K562 (cell line): ENCODE results near the gene AK4. TPM values are rescaled to one million over a fixed set of nuclear protein-coding genes. Genes with fewer than 3 reads are reported as not detected.

Source experiments
- ATAC-seq: fragments of 200-7000 bp; cut with Tn5 transposase; 3 replicates; pipeline ENCODE4 v1.9.1; 2020; ENCODE audit warnings: moderate library complexity
- BruUV-seq: library from RNA; stranded (reverse); fragments of 400-500 nt; replicated peaks from 2 replicates; lab custom pipeline; 2021; lab: Mats Ljungman, UMichigan
- CTCF ChIA-PET: fragments of 300-600 bp; formaldehyde crosslinking; extraction: SDS; loops from one replicate; lab custom pipeline; 2021; ENCODE audit warnings: low intra/inter-chr PET ratio; lab: Yijun Ruan, JAX
- POLR2A ChIA-PET: fragments of 300-600, 350-650 bp; sonication (Branson Sonifier 250); formaldehyde crosslinking; extraction: SDS; loops from one replicate; lab custom pipeline; 2021; ENCODE audit warnings: antibody characterized with exemption, inconsistent platforms; lab: Yijun Ruan, JAX
- DNase-seq, 4 experiments: peaks; one replicate each; pipeline versions ENCODE4 v3.0.0 to v3.0.0-alpha.2; 2011 to 2018; ENCODE audit warnings: low spot score in 3 of 4, mixed read lengths in 3 of 4; ENCODE audit errors: extremely low read depth in 1 of 4
- FAIRE-seq: peaks from 2 replicates; lab custom pipeline; 2011; peaks lifted over from hg19 to GRCh38; lab: Jason Lieb, UNC
- H2AFZ ChIP-seq: 2 replicates; pipeline ENCODE4 v1.6.0; 2011; ENCODE audit warnings: low read depth, low read length, control low read depth, inconsistent platforms
- H3K27ac ChIP-seq: fragments of 200-600 bp; 3 replicates; pipeline ENCODE4 v1.8.0; 2011; ENCODE audit warnings: low read depth, mild to moderate bottlenecking, control low read depth, inconsistent platforms, low read length, moderate library complexity, mixed read lengths; ENCODE audit errors: extremely low read depth
- H3K27me3 ChIP-seq, 2 experiments: fragments of 300-600 bp in 1 of 2; 2 replicates in 1 of 2; 3 replicates in 1 of 2; pipeline versions ENCODE4 v1.6.0 to v1.8.0; 2011; ENCODE audit warnings: inconsistent platforms in 2 of 2, low read length in 2 of 2, mild to moderate bottlenecking in 1 of 2, mixed read lengths in 1 of 2, moderate library complexity in 1 of 2; ENCODE audit not compliant: control insufficient read depth in 2 of 2, insufficient read depth in 2 of 2
- H3K36me3 ChIP-seq: fragments of 300-600 bp; 3 replicates; pipeline ENCODE4 v1.8.0; 2011; ENCODE audit warnings: mild to moderate bottlenecking, low read length, inconsistent platforms; ENCODE audit not compliant: control insufficient read depth, insufficient read depth
- H3K4me1 ChIP-seq, 2 experiments: fragments of 200-600 bp in 1 of 2; replicated peaks in 1 of 2; 2 replicates in 1 of 2; 3 replicates in 1 of 2; pipeline versions ENCODE4 v1.5.1 to v1.8.0; 2011; ENCODE audit warnings: inconsistent platforms in 2 of 2, low read length in 2 of 2, mild to moderate bottlenecking in 1 of 2, mixed read lengths in 1 of 2, moderate library complexity in 1 of 2; ENCODE audit not compliant: control insufficient read depth in 2 of 2, insufficient read depth in 2 of 2
- H3K4me2 ChIP-seq: 2 replicates; pipeline ENCODE4 v1.6.1; 2011; ENCODE audit warnings: low read length, control low read depth, inconsistent platforms, mixed read lengths; ENCODE audit not compliant: insufficient read depth
- H3K4me3 ChIP-seq: fragments of 200-600 bp; sonication (generic), shearing (Covaris generic); 2 replicates; pipeline ENCODE4 v1.5.1; 2016; ENCODE audit warnings: control low read depth, inconsistent platforms
- H3K79me2 ChIP-seq: fragments of 200-600 bp; 3 replicates; pipeline ENCODE4 v1.8.0; 2011; ENCODE audit warnings: low read length, inconsistent platforms; ENCODE audit not compliant: control insufficient read depth, insufficient read depth
- H3K9ac ChIP-seq, 2 experiments: 2 replicates each; pipeline versions ENCODE4 v1.6.0 to v1.6.1; 2011; ENCODE audit warnings: low read depth in 2 of 2, low read length in 2 of 2, control low read depth in 1 of 2, inconsistent platforms in 1 of 2, mild to moderate bottlenecking in 1 of 2, mixed read lengths in 1 of 2; ENCODE audit not compliant: insufficient read depth in 1 of 2
- H3K9me1 ChIP-seq: one replicate; pipeline ENCODE4 v1.6.0; 2011; ENCODE audit warnings: inconsistent platforms, mild to moderate bottlenecking, low read length, moderate library complexity; ENCODE audit not compliant: control insufficient read depth, insufficient read depth
- H3K9me3 ChIP-seq: replicated peaks from 2 replicates; pipeline ENCODE4 v1.5.1; 2011; ENCODE audit warnings: low read depth, low read length, inconsistent platforms; ENCODE audit not compliant: control insufficient read depth, insufficient read depth
- H4K20me1 ChIP-seq: replicated peaks from 2 replicates; pipeline ENCODE4 v1.6.1; 2011; ENCODE audit warnings: low read length, inconsistent platforms, mixed read lengths; ENCODE audit not compliant: control insufficient read depth, insufficient read depth
- CBX3 ChIP-seq, 2 experiments: IDR thresholded peaks; 1 replicate in 1 of 2; 2 replicates in 1 of 2; pipeline ENCODE4 v1.6.1; 2012; ENCODE audit warnings: inconsistent platforms in 2 of 2, low read length in 2 of 2, borderline replicate concordance in 1 of 2, control low read depth in 1 of 2
- DMBX1 ChIP-seq: fragments of 250-450 bp; sonication (Bioruptor Pico); IDR thresholded peaks from 2 replicates; pipeline ENCODE4 v1.8.0; 2022; ENCODE audit warnings: inconsistent platforms, mild to moderate bottlenecking, moderate library complexity, borderline replicate concordance
- IRF2 ChIP-seq: sonication (generic); formaldehyde crosslinking; IDR thresholded peaks from 2 replicates; pipeline ENCODE4 v1.8.1; 2022; ENCODE audit warnings: mild to moderate bottlenecking, missing genetic modification reagents
- KDM5B ChIP-seq: fragments of 200-600 bp; sonication (generic); IDR thresholded peaks from 2 replicates; pipeline ENCODE4 v1.6.1; 2012; ENCODE audit warnings: low read depth, mild to moderate bottlenecking, moderate library complexity, low read length, control low read depth, inconsistent platforms; ENCODE audit not compliant: insufficient replicate concordance
- NONO ChIP-seq, 2 experiments: fragments of 200-400 bp in 1 of 2; fragments of 450-650 bp in 1 of 2; formaldehyde crosslinking in 1 of 2; IDR thresholded peaks; 2 replicates each; pipeline ENCODE4 v1.6.1; 2017; ENCODE audit warnings: low read depth in 2 of 2, mild to moderate bottlenecking in 2 of 2, moderate library complexity in 2 of 2, low read length in 1 of 2
- PHF8 ChIP-seq: fragments of 200-600 bp; sonication (generic); IDR thresholded peaks from 2 replicates; pipeline ENCODE4 v1.6.1; 2012; ENCODE audit warnings: mixed run types, mild to moderate bottlenecking, inconsistent platforms, low read length, moderate library complexity, borderline replicate concordance
- SIN3A ChIP-seq, 2 experiments: fragments of 150-350 bp in 1 of 2; IDR thresholded peaks; 2 replicates each; pipeline ENCODE4 v1.6.1; 2011 to 2016; ENCODE audit warnings: borderline replicate concordance in 2 of 2, low read depth in 2 of 2, low read length in 2 of 2, mild to moderate bottlenecking in 2 of 2, moderate library complexity in 2 of 2; ENCODE audit not compliant: control insufficient read depth in 1 of 2
- TAF9B ChIP-seq: fragments of 450-650 bp; IDR thresholded peaks from 2 replicates; pipeline ENCODE4 v1.6.1; 2018; ENCODE audit warnings: mild to moderate bottlenecking; ENCODE audit not compliant: partially characterized antibody
- WGBS: fragments of 100-300 bp; shearing (Covaris generic); methylation state at CpG from one replicate; pipeline ENCODE4 v1.1.6; 2016; ENCODE audit warnings: low coverage, mixed read lengths; ENCODE audit not compliant: insufficient coverage; ENCODE audit errors: missing lambda C conversion rate; 5-methylcytosine and 5-hydroxymethylcytosine counted together
- in situ Hi-C: fragments of 300-500 bp; cut with MboI; formaldehyde crosslinking; loops from 4 replicates; pipeline ENCODE4 v1.15.0; 2018; ENCODE audit warnings: inconsistent platforms, mixed read lengths
- intact Hi-C: fragments of 100-400 bp; cut with micrococcal nuclease; formaldehyde crosslinking; loops from 2 replicates; pipeline ENCODE4 v1.14.2; 2022
- polyA plus RNA-seq, 8 experiments: library from polyadenylated mRNA; depleted of rRNA in 4 of 8; stranded (reverse) in 5 of 8; unstranded in 3 of 8; fragments of >200 nt; fragmentation: Nextera tagmentation in 2 of 8; fragmentation: Illumina TruSeq in 1 of 8; extraction: Ambion mirVana in 2 of 8; extraction: Trizol in 1 of 8; gene quantifications; 2 replicates each; pipeline versions ENCODE4 v1.2.1 to v1.2.3, GENCODE V29; 2011 to 2014; ENCODE audit warnings: inconsistent platforms in 1 of 8, missing spikeins in 1 of 8
- total RNA-seq, 7 experiments: library from RNA; depleted of rRNA in 6 of 7; stranded (reverse); fragments of >200 nt in 6 of 7; fragmentation: Illumina TruSeq in 2 of 7; extraction: Trizol in 2 of 7; gene quantifications; 2 replicates each; pipeline versions ENCODE4 v1.2.1 to v1.2.3, GENCODE V29; 2011 to 2021; ENCODE audit warnings: low replicate concordance in 1 of 7
- TF ChIP-seq, protein P1 (sequence below): fragments of 200-800 bp; sonication (Bioruptor generic); IDR thresholded peaks from 2 replicates; pipeline ENCODE4 v1.6.1; 2017; ENCODE audit warnings: missing genetic modification characterization, missing compliant biosample characterization
- TF ChIP-seq, protein P2 (sequence below), 3 experiments: IDR thresholded peaks in 2 of 3; conservative IDR thresholded peaks in 1 of 3; 2 replicates each; pipeline ENCODE4 v1.5.1; 2011 to 2012; ENCODE audit warnings: low read length in 3 of 3, mild to moderate bottlenecking in 3 of 3, control low read depth in 2 of 3, improper control_type of control experiment in 1 of 3, inconsistent platforms in 1 of 3, low read depth in 1 of 3, mixed read lengths in 1 of 3, moderate library complexity in 1 of 3; ENCODE audit not compliant: insufficient read depth in 2 of 3
- TF ChIP-seq, protein P3 (sequence below): fragments of 250-450 bp; sonication (Bioruptor Pico); IDR thresholded peaks from 2 replicates; pipeline ENCODE4 v1.9.0; 2021; ENCODE audit warnings: mild to moderate bottlenecking
- TF ChIP-seq, protein P4 (sequence below): fragments of 450-650 bp; IDR thresholded peaks from 2 replicates; pipeline ENCODE4 v1.6.1; 2014; ENCODE audit warnings: low read depth, mild to moderate bottlenecking, moderate library complexity, borderline replicate concordance

The AK4 gene
- total and polyA plus RNA-seq, 9 of the 15 experiments (the other 6 are each of a cell fraction or from before 2014, with no cell fraction given), result 10.4 to 96.6 (median 21.5) TPM

DNA sequence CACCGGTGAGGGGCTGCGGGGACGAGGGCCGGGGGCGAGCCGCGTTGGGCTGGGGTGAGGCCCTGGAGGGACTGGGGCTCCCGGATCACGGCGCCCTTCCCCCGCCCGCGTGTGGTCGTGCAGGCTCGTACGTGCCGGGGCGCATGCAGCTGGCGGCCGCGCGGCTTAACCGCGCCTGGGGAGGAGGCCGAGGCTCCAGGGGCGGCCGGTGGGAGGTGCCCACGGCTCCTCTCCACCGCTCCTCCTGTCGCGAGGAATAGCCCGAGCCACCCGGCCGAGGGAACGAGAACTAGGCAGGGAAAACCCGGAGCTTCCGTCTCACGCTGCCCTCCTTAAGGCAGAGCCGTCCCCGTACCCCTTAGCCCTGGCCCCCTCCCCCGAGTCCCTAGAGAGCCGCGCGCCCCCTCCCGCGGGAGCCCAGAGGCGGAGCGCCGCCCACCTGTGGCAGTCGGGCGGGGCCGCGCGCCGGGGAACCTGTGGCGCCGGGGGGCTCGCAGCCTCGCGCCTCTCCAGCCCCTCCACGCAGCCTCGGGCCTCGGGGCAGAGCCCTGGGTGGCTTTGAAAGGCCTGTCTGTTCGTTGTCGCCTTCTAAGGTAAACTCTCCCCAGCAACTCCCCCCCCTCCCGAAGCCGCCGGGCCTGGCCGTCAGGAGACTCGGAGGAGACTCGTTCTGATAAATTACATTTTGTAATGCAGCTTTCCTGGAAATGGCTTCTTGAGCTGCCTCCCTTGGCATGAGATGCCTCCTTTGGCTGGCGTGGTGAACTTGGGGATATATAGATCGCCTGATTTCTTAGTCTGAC lies 746 bp downstream of the AK4 start:
- Histone ChIP-seq H3K9me3 (no peaks in the 10 kb centered on the region), H3K4me1 (peaks cover 10 to 26% of the 10 kb centered on the region in 2 experiments), H3K4me2 (peak overlapping the region; percentile 83), H3K27me3 (no peaks in the 10 kb centered on the region), H3K79me2 (peaks cover 50% of the 10 kb centered on the region), H3K9me1 (no peaks in the 10 kb centered on the region), H4K20me1 (no peaks in the 10 kb centered on the region), H3K9ac (peak overlapping the region; percentile 71 to 95), H3K36me3 (peaks cover 2% of the 10 kb centered on the region; the same call in 1 of the 3 replicates), H2AFZ (peak overlapping the region; percentile 86), H3K27ac (peak overlapping the region; percentile 61), H3K4me3 (peak overlapping the region; percentile 64)
- FAIRE-seq, result no peak
- ChIA-PET POLR2A (interaction anchor here (0.6 to 3.1 kb wide), 8 partner anchors 10 to 261 kb away, joined by 3 to 22 read pairs (median 3); no protein-coding TSS in a partner anchor), CTCF (no interaction called here)
- intact Hi-C loops (loop anchor here (5.0 kb wide), 2 partner anchors 59 to 81 kb away; no protein-coding TSS in a partner anchor), in situ Hi-C loops (no loop called here)
- DNase-seq, result peak; percentile 51 to 69 (median 60)
- under 1% methylated on average over 27 of the region's 73 CpGs for WGBS
- BruUV-seq, result no TSS peak
- ATAC-seq, result peak; percentile 74
- peak; percentile 31; the same call in 1 of the 2 replicates for TF ChIP-seq PHF8
- no peak for TF ChIP-seq TAF9B
- TF ChIP-seq, protein P1, sequence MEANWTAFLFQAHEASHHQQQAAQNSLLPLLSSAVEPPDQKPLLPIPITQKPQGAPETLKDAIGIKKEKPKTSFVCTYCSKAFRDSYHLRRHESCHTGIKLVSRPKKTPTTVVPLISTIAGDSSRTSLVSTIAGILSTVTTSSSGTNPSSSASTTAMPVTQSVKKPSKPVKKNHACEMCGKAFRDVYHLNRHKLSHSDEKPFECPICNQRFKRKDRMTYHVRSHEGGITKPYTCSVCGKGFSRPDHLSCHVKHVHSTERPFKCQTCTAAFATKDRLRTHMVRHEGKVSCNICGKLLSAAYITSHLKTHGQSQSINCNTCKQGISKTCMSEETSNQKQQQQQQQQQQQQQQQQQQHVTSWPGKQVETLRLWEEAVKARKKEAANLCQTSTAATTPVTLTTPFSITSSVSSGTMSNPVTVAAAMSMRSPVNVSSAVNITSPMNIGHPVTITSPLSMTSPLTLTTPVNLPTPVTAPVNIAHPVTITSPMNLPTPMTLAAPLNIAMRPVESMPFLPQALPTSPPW, result peak; percentile 81
- TF ChIP-seq, protein P2, sequence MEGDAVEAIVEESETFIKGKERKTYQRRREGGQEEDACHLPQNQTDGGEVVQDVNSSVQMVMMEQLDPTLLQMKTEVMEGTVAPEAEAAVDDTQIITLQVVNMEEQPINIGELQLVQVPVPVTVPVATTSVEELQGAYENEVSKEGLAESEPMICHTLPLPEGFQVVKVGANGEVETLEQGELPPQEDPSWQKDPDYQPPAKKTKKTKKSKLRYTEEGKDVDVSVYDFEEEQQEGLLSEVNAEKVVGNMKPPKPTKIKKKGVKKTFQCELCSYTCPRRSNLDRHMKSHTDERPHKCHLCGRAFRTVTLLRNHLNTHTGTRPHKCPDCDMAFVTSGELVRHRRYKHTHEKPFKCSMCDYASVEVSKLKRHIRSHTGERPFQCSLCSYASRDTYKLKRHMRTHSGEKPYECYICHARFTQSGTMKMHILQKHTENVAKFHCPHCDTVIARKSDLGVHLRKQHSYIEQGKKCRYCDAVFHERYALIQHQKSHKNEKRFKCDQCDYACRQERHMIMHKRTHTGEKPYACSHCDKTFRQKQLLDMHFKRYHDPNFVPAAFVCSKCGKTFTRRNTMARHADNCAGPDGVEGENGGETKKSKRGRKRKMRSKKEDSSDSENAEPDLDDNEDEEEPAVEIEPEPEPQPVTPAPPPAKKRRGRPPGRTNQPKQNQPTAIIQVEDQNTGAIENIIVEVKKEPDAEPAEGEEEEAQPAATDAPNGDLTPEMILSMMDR (IDR thresholded peaks at IDR 0.05 in 2 of 3, conservative IDR thresholded peaks at IDR 0.05 in 1 of 3; ENCODE audit: insufficient read depth in 2 of 3, low read depth in 1 of 3, low read length in 3 of 3), result no peak
- TF ChIP-seq DMBX1 (CRISPR knock-in tag), result no peak
- TF ChIP-seq KDM5B, result peak; percentile 17
- TF ChIP-seq, protein P3, sequence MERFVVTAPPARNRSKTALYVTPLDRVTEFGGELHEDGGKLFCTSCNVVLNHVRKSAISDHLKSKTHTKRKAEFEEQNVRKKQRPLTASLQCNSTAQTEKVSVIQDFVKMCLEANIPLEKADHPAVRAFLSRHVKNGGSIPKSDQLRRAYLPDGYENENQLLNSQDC (CRISPR knock-in tag), result no peak
- no peak for TF ChIP-seq CBX3 (IDR thresholded peaks at IDR 0.05; ENCODE audit: borderline replicate concordance in 1 of 2, low read length in 2 of 2)
- peak in 1 of 2 experiments; percentile 13; a peak in 1 of 4 replicates for TF ChIP-seq NONO (IDR thresholded peaks at IDR 0.05; ENCODE audit: low read depth in 2 of 2, low read length in 1 of 2)
- 0 out of 4 replicates have a peak, but pooled peaks of 1 of the 2 experiments have one; percentile 21 for TF ChIP-seq SIN3A (IDR thresholded peaks at IDR 0.05; ENCODE audit: borderline replicate concordance in 2 of 2, control insufficient read depth in 1 of 2, low read depth in 2 of 2, low read length in 2 of 2)
- TF ChIP-seq, protein P4, sequence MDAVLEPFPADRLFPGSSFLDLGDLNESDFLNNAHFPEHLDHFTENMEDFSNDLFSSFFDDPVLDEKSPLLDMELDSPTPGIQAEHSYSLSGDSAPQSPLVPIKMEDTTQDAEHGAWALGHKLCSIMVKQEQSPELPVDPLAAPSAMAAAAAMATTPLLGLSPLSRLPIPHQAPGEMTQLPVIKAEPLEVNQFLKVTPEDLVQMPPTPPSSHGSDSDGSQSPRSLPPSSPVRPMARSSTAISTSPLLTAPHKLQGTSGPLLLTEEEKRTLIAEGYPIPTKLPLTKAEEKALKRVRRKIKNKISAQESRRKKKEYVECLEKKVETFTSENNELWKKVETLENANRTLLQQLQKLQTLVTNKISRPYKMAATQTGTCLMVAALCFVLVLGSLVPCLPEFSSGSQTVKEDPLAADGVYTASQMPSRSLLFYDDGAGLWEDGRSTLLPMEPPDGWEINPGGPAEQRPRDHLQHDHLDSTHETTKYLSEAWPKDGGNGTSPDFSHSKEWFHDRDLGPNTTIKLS, result no peak
- no peak for TF ChIP-seq IRF2 (CRISPR knock-in tag)
